B cell (primary cell): ENCODE results near the gene XG. TPM values are rescaled to one million over a fixed set of nuclear protein-coding genes. Genes with fewer than 3 reads are reported as not detected.
"Not testable (repeated sequence)": the region's sequence is repeated elsewhere in the genome, so short reads cannot be mapped to it uniquely, and the experiment has no call there.

Experiments
- ATAC-seq: fragments of 200-7000 bp; cut with Tn5 transposase; one replicate; pipeline ENCODE4 v1.10.0; 2021; ENCODE audit warnings: low read depth, mild to moderate bottlenecking, moderate number of reproducible peaks, moderate library complexity
- CTCF ChIA-PET: fragments of 350-600 bp; sonication (Branson Sonifier 250); formaldehyde crosslinking; loops from one replicate; lab custom pipeline; 2021; ENCODE audit warnings: antibody characterized with exemption, inconsistent platforms; lab: Charles Lee
- POLR2A ChIA-PET: fragments of 350-600 bp; sonication (Branson Sonifier 250); formaldehyde crosslinking; loops from one replicate; lab custom pipeline; 2021; ENCODE audit warnings: antibody characterized with exemption; lab: Charles Lee
- DNase-seq: peaks from one replicate; pipeline ENCODE4 v3.0.0; 2013
- H2AFZ ChIP-seq: 2 replicates; pipeline ENCODE4 v1.6.1; 2012; ENCODE audit warnings: mild to moderate bottlenecking, low read depth, low read length; ENCODE audit not compliant: insufficient read depth, poor library complexity, severe bottlenecking
- H3K27ac ChIP-seq, 2 donors: 1 replicate in 1 of 2; 2 replicates in 1 of 2; pipeline ENCODE4 v1.5.1; 2012 to 2013; ENCODE audit warnings: low read length in 2 of 2, mild to moderate bottlenecking in 2 of 2, moderate library complexity in 1 of 2
- H3K27me3 ChIP-seq, 4 experiments: fragments of 200-600 bp in 1 of 4; sonication (generic) in 1 of 4; replicated peaks in 1 of 4; 1 replicate in 2 of 4; 2 replicates in 2 of 4; pipeline versions ENCODE4 v1.6.1 to v1.7.0; 2013 to 2016; ENCODE audit warnings: low read length in 3 of 4, mild to moderate bottlenecking in 2 of 4, mixed read lengths in 1 of 4, moderate library complexity in 1 of 4; ENCODE audit not compliant: insufficient read depth in 4 of 4, control insufficient read depth in 3 of 4; ENCODE audit errors: control extremely low read depth in 1 of 4
- H3K36me3 ChIP-seq, 2 experiments: replicated peaks in 1 of 2; 1 replicate in 1 of 2; 2 replicates in 1 of 2; pipeline versions ENCODE4 v1.6.1 to v1.7.1; 2013; ENCODE audit warnings: low read length in 1 of 2; ENCODE audit not compliant: insufficient read depth in 2 of 2, control insufficient read depth in 1 of 2; ENCODE audit errors: control extremely low read depth in 1 of 2, extremely low read depth in 1 of 2
- H3K4me1 ChIP-seq, 2 donors: fragments of 200-600 bp in 1 of 2; sonication (generic) in 1 of 2; 1 replicate in 1 of 2; 2 replicates in 1 of 2; pipeline versions ENCODE4 v1.5.1 to v1.6.1; 2013 to 2017; ENCODE audit warnings: low read length in 2 of 2; ENCODE audit not compliant: control insufficient read depth in 2 of 2, insufficient read depth in 2 of 2
- H3K4me2 ChIP-seq: replicated peaks from 2 replicates; pipeline ENCODE3; 2012; ENCODE audit warnings: mild to moderate bottlenecking, low read depth, low read length; ENCODE audit not compliant: poor library complexity, severe bottlenecking
- H3K4me3 ChIP-seq, 5 experiments: fragments of 200-600 bp in 1 of 5; sonication (generic) in 1 of 5; 1 replicate in 3 of 5; 2 replicates in 2 of 5; pipeline versions ENCODE4 v1.5.1 to v1.7.0; 2011 to 2016; ENCODE audit warnings: low read length in 4 of 5, mild to moderate bottlenecking in 4 of 5, low read depth in 2 of 5, control low read depth in 1 of 5, moderate library complexity in 1 of 5; ENCODE audit not compliant: insufficient read depth in 1 of 5; ENCODE audit errors: control extremely low read depth in 1 of 5, extremely low read depth in 1 of 5
- H3K79me2 ChIP-seq: fragments of 200-600 bp; sonication (generic); one replicate; pipeline ENCODE4 v1.6.0; 2016; ENCODE audit warnings: low read length; ENCODE audit not compliant: control insufficient read depth, insufficient read depth
- H3K9ac ChIP-seq: fragments of 200-600 bp; sonication (generic); 2 replicates; pipeline ENCODE4 v1.6.1; 2017; ENCODE audit warnings: mild to moderate bottlenecking, low read length, moderate library complexity
- H3K9me3 ChIP-seq, 3 donors: one replicate each; pipeline versions ENCODE4 v1.6.1 to v1.7.1; 2013; ENCODE audit warnings: low read length in 2 of 3; ENCODE audit not compliant: control insufficient read depth in 2 of 3, insufficient read depth in 1 of 3; ENCODE audit errors: control extremely low read depth in 1 of 3
- H4K20me1 ChIP-seq: 2 replicates; pipeline ENCODE4 v1.6.0; 2012; ENCODE audit warnings: mild to moderate bottlenecking, low read length; ENCODE audit not compliant: insufficient read depth, control insufficient read depth, poor library complexity, severe bottlenecking
- H3K27ac Mint-ChIP-seq: one replicate; pipeline ENCODE4 v1.8.0; 2021; ENCODE audit warnings: mixed read lengths
- H3K27me3 Mint-ChIP-seq: one replicate; pipeline ENCODE4 v1.8.0; 2021; ENCODE audit warnings: mixed read lengths
- H3K4me1 Mint-ChIP-seq: one replicate; pipeline ENCODE4 v1.8.0; 2021; ENCODE audit warnings: mixed read lengths
- H3K4me3 Mint-ChIP-seq: one replicate; pipeline ENCODE4 v1.8.0; 2021; ENCODE audit warnings: mixed read lengths
- H3K9me3 Mint-ChIP-seq: one replicate; pipeline ENCODE4 v1.8.0; 2022; ENCODE audit warnings: mixed read lengths; ENCODE audit not compliant: insufficient read depth
- CTCF ChIP-seq: fragments of 200-600 bp; IDR thresholded peaks from one replicate; pipeline ENCODE4 v1.8.0; 2022; ENCODE audit warnings: antibody characterized with exemption, mild to moderate bottlenecking
- EZH2 ChIP-seq: IDR thresholded peaks from 2 replicates; pipeline ENCODE4 v1.6.1; 2012; ENCODE audit warnings: borderline replicate concordance, low read depth, mild to moderate bottlenecking, moderate library complexity, low read length; ENCODE audit not compliant: insufficient read depth, poor library complexity, severe bottlenecking
- WGBS: methylation state at CpG from one replicate; pipeline ENCODE4 v1.1.5; 2013; ENCODE audit warnings: missing lambda C conversion rate; ENCODE audit not compliant: insufficient coverage; 5-methylcytosine and 5-hydroxymethylcytosine counted together
- intact Hi-C: fragments of 100-400 bp; cut with micrococcal nuclease; formaldehyde crosslinking; loops from one replicate; pipeline ENCODE4 v1.10.0; 2022
- polyA plus RNA-seq: library from polyadenylated mRNA; depleted of rRNA; stranded (reverse); fragments of >200 nt; gene quantifications from 2 replicates; pipeline ENCODE4 v1.2.3, GENCODE V29; 2012
- total RNA-seq, 2 donors: library from RNA; stranded (reverse); fragments of 120-200 nt in 1 of 2; gene quantifications; 1 replicate in 1 of 2; 2 replicates in 1 of 2; pipeline versions ENCODE4 v1.2.3 to v1.2.4, GENCODE V29; 2013 to 2022

The XG gene
- total and polyA plus RNA-seq, 2 donors (not counting 1 experiment from before 2014, with no cell fraction given): 0.03 TPM; not detected in 1

DNA sequence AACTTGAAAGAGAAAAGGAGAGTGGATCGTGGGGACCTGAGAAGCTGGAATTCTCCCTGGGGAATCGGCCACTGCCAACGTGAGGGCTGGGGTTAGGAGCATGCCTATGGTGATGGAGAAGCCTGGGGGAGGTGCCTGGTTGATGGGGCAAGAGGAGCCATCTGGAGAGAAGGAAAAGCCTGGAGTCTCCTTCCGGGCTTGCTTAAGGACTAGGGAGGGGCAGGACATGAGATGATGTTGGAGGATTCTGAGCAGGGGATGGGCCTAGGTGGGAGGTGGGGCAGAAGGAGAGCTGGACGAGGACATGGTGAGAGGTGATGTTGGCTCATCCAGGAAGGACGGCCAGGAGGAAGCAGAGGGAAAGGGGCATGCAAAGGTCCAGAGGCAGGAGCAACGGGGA lies 41.9 kb downstream of the XG start:
- intact Hi-C loops: no loop called here
- H3K4me3 ChIP-seq: no peak overlapping the region
- no peak overlapping the region for H3K27ac ChIP-seq
- POLR2A ChIA-PET: no interaction called here
- no peaks in the 10 kb centered on the region for H4K20me1 ChIP-seq
- DNase-seq (no peak), ATAC-seq (no peak)
- no peaks in the 10 kb centered on the region for H3K36me3 ChIP-seq
- Mint-ChIP-seq H3K27me3 (peaks cover 8% of the 10 kb centered on the region), H3K4me1 (no peaks in the 10 kb centered on the region), H3K9me3 (no peaks in the 10 kb centered on the region), H3K4me3 (no peak overlapping the region), H3K27ac (no peak overlapping the region)
- no peaks in the 10 kb centered on the region for H3K27me3 ChIP-seq
- H3K4me1 ChIP-seq: peaks cover 0 to 4% of the 10 kb centered on the region in 2 donors
- CTCF ChIA-PET: no interaction called here
- TF ChIP-seq EZH2 (no peak), CTCF (no peak)
- no peak overlapping the region for H3K4me2 ChIP-seq
- H3K9ac ChIP-seq: no peak overlapping the region
- H3K9me3 ChIP-seq: no peaks in the 10 kb centered on the region
- no peaks in the 10 kb centered on the region for H3K79me2 ChIP-seq
- no peak overlapping the region for H2AFZ ChIP-seq
- 77% methylated on average over 6 of the region's 7 CpGs for WGBS

DNA sequence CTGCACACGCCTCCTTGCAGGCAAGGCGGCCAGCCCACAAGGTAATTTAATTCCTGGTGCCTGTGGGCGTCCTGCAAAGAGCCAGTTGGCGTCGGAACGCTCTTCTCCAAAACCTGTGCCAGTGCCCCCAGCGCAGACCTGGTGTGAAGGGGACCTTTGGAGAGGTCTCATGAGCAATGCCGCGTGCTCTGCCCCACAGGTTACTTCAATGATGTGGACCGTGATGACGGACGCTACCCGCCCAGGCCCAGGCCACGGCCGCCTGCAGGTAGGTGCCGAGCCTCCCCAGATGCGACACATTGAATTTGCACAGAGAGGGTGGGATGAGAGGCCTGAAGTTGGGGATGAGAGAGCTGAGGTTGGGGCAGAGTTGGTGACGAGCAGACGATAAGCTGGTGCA lies 42.5 kb downstream of the XG start:
- Histone ChIP-seq H3K4me2 (no peak overlapping the region), H3K9ac (no peak overlapping the region), H4K20me1 (no peaks in the 10 kb centered on the region), H3K36me3 (no peaks in the 10 kb centered on the region), H3K4me3 (no peak overlapping the region), H2AFZ (no peak overlapping the region), H3K9me3 (no peaks in the 10 kb centered on the region), H3K79me2 (no peaks in the 10 kb centered on the region), H3K27me3 (no peaks in the 10 kb centered on the region), H3K4me1 (peaks cover 0 to 4% of the 10 kb centered on the region in 2 donors), H3K27ac (no peak overlapping the region)
- H3K27me3 Mint-ChIP-seq: peaks cover 8% of the 10 kb centered on the region
- ChIA-PET POLR2A (no interaction called here), CTCF (no interaction called here)
- H3K4me3 Mint-ChIP-seq: no peak overlapping the region
- DNase-seq (no peak), ATAC-seq (no peak)
- no peaks in the 10 kb centered on the region for H3K9me3 Mint-ChIP-seq
- intact Hi-C loops: no loop called here
- H3K27ac Mint-ChIP-seq: no peak overlapping the region
- H3K4me1 Mint-ChIP-seq: no peaks in the 10 kb centered on the region
- TF ChIP-seq CTCF (no peak), EZH2 (no peak)
- 98% methylated on average over 9 of the region's 19 CpGs for WGBS

DNA sequence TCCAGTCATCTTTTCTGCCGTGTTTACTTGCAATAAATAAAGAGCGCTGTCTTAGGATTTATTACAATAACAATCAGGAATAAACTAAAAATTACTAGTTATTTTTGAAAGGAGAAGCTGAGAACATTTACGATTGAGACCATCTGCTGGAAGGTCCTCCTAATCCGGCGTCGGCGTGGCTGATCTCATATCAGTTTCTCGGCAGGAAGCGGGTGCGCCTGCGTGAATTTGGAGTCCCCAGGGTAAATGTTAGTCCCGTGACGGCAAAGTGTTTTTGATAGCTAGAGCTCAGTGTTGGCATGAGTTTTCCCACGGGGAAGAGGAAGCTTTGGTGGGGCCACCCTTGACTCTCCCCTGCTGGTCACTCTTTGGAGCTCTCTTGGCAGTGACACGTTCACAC lies 45.0 kb downstream of the XG start:
- H3K4me3 Mint-ChIP-seq, H3K27ac Mint-ChIP-seq, H2AFZ ChIP-seq, H4K20me1 ChIP-seq, H3K27me3 Mint-ChIP-seq, H3K4me1 Mint-ChIP-seq, POLR2A ChIA-PET, H3K4me3 ChIP-seq, H3K9ac ChIP-seq, H3K79me2 ChIP-seq, H3K9me3 Mint-ChIP-seq, H3K9me3 ChIP-seq, H3K27me3 ChIP-seq, H3K27ac ChIP-seq, H3K36me3 ChIP-seq, CTCF ChIA-PET, ATAC-seq, intact Hi-C loops, H3K4me1 ChIP-seq: not testable (repeated sequence)
- WGBS: 23% methylated on average over 7 of the region's 15 CpGs
- peak overlapping the region; percentile 8 for H3K4me2 ChIP-seq
- peak; percentile 20 for DNase-seq
